Common myeloid progenitor, CD34-positive (primary cell): ENCODE measurements around the gene NSD1.

Source experiments
- CTCF ChIA-PET: fragments of 350-600 bp; sonication (Branson Sonifier 250); formaldehyde crosslinking; loops from one replicate; lab custom pipeline; 2021; ENCODE audit warnings: antibody characterized with exemption; lab: Charles Lee
- POLR2A ChIA-PET: fragments of 350-600 bp; sonication (Branson Sonifier 250); formaldehyde crosslinking; loops from one replicate; lab custom pipeline; 2021; ENCODE audit warnings: antibody characterized with exemption; lab: Charles Lee
- DNase-seq, 3 donors: peaks; one replicate each; pipeline versions ENCODE4 v3.0.0 to v3.0.0-alpha.2; 2013
- H3K27ac ChIP-seq, 2 experiments: 1 replicate in 1 of 2; 2 replicates in 1 of 2; pipeline ENCODE4 v1.7.0; 2013; ENCODE audit warnings: inconsistent platforms in 2 of 2, low read length in 2 of 2, mild to moderate bottlenecking in 2 of 2, low read depth in 1 of 2, moderate library complexity in 1 of 2; ENCODE audit not compliant: severe bottlenecking in 2 of 2, insufficient read depth in 1 of 2, poor library complexity in 1 of 2
- H3K27me3 ChIP-seq, 5 experiments: replicated peaks in 2 of 5; 1 replicate in 3 of 5; 2 replicates in 2 of 5; pipeline versions ENCODE4 v1.6.1 to v1.7.0; 2013; ENCODE audit warnings: low read length in 4 of 5, mild to moderate bottlenecking in 2 of 5, moderate library complexity in 2 of 5, inconsistent platforms in 1 of 5; ENCODE audit not compliant: insufficient read depth in 5 of 5, control insufficient read depth in 4 of 5
- H3K36me3 ChIP-seq, 4 experiments: 1 replicate in 2 of 4; 2 replicates in 2 of 4; pipeline versions ENCODE4 v1.6.1 to v1.7.0; 2013; ENCODE audit warnings: low read length in 3 of 4, control low read depth in 1 of 4, mild to moderate bottlenecking in 1 of 4; ENCODE audit not compliant: control insufficient read depth in 4 of 4, insufficient read depth in 4 of 4
- H3K4me1 ChIP-seq, 4 experiments: 1 replicate in 3 of 4; 2 replicates in 1 of 4; pipeline versions ENCODE4 v1.6.1 to v1.7.1; 2013; ENCODE audit warnings: low read length in 3 of 4, mild to moderate bottlenecking in 3 of 4, control low read depth in 1 of 4, inconsistent platforms in 1 of 4, moderate library complexity in 1 of 4; ENCODE audit not compliant: control insufficient read depth in 4 of 4, insufficient read depth in 4 of 4; ENCODE audit errors: control extremely low read depth in 1 of 4
- H3K4me3 ChIP-seq, 7 experiments: 1 replicate in 4 of 7; 2 replicates in 3 of 7; pipeline versions ENCODE4 v1.5.1 to v1.7.0; 2013; ENCODE audit warnings: mild to moderate bottlenecking in 7 of 7, low read length in 6 of 7, moderate library complexity in 6 of 7, inconsistent platforms in 2 of 7, low read depth in 2 of 7, control low read depth in 1 of 7; ENCODE audit not compliant: insufficient read depth in 4 of 7, control insufficient read depth in 1 of 7; ENCODE audit errors: extremely low read depth in 1 of 7
- H3K9me3 ChIP-seq, 5 experiments: 1 replicate in 4 of 5; 2 replicates in 1 of 5; pipeline versions ENCODE4 v1.6.1 to v1.7.1; 2013; ENCODE audit warnings: low read length in 4 of 5, mild to moderate bottlenecking in 2 of 5, inconsistent platforms in 1 of 5, low read depth in 1 of 5, moderate library complexity in 1 of 5; ENCODE audit not compliant: control insufficient read depth in 4 of 5, insufficient read depth in 2 of 5; ENCODE audit errors: control extremely low read depth in 1 of 5
- WGBS: methylation state at CpG from one replicate; pipeline ENCODE4 v1.1.5; 2013; ENCODE audit not compliant: insufficient coverage; 5-methylcytosine and 5-hydroxymethylcytosine counted together

The NSD1 gene

DNA sequence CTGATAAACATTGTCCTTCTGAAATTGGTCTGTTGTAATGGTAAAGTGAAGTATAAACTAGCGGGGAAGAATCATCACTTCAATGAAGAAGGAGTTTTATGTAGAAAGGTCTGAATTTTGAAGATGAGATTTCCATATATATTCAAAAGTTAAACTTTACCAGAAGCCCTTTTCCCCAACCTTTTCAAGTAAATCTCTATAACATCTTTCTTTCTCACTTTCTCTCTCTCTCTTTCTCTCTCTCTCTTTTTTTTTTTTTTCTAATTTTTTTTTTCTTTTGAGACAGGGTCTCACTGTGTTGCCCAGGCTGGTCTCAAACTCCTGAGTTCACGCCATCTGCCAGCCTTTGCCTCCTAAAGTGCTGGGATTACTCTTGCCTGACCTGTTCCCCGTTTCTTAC, 78.7 kb downstream of the NSD1 start:
- no peaks in the 10 kb centered on the region for H3K9me3 ChIP-seq
- no peaks in the 10 kb centered on the region for H3K27me3 ChIP-seq
- DNase-seq, result no peak
- H3K4me3 ChIP-seq, result no peak overlapping the region
- 100% methylated on average over 1 of the region's 3 CpGs for WGBS
- no peak overlapping the region for H3K27ac ChIP-seq
- H3K4me1 ChIP-seq, result no peaks in the 10 kb centered on the region
- CTCF ChIA-PET, result no interaction called here
- peaks cover 33 to 67% (median 40%) of the 10 kb centered on the region in 4 experiments for H3K36me3 ChIP-seq
- POLR2A ChIA-PET, result no interaction called here

DNA sequence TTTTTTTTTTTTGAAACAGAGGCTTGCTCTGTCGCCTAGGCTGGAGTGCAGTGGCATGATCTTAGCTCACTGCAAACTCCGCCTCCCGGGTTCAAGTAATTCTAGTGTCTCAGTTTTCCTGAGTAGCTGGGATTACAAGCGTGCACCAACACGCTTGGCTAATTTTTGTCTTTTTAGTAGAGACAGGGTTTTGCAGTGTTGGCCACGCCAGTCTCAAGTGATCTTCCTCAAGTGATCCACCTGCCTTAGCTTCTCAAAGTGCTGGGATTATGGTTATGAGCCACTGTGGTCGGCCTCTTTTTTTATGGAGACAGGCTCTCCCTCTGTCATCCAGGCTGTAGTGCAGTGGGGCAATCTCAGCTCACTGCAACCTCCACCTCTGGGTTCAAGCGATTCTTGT, 87.0 kb downstream of the NSD1 start:
- ChIA-PET POLR2A (no interaction called here), CTCF (interaction anchor here (0.8 to 1.6 kb wide), 6 partner anchors 10 to 107 kb away, joined by 3 to 6 read pairs (median 3); partner anchors contain the start of gene NSD1)
- no peak for DNase-seq
- Histone ChIP-seq H3K9me3 (no peaks in the 10 kb centered on the region), H3K36me3 (peaks cover 4 to 19% (median 7%) of the 10 kb centered on the region in 4 experiments), H3K4me1 (no peaks in the 10 kb centered on the region), H3K4me3 (no peak overlapping the region), H3K27me3 (no peaks in the 10 kb centered on the region), H3K27ac (no peak overlapping the region)
- 99% methylated on average over 8 of the region's 8 CpGs for WGBS

DNA sequence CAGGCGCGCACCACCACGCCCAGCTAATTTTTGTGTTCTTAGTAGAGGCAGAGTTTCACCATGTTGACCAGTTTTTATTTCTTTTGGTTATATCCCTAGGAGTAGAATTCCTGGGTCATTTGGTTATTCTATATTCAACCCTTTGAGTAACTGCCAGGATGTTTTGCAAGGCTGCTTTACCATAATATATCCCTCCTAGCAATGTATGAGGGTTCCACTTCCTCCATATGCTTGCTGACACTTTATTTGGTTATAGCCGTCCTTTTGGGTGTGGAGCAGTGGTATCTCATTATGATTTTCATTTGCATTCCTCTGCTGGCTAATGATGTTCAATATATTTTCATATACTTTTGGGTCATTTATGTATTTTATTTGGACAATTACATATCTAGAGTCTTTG, 88.7 kb downstream of the NSD1 start:
- Histone ChIP-seq H3K27ac (no peak overlapping the region), H3K9me3 (no peaks in the 10 kb centered on the region), H3K27me3 (no peaks in the 10 kb centered on the region), H3K4me1 (no peaks in the 10 kb centered on the region), H3K4me3 (no peak overlapping the region), H3K36me3 (peaks cover 5 to 19% (median 13%) of the 10 kb centered on the region in 4 experiments)
- DNase-seq, result no peak
- WGBS, result no CpG with 5 or more reads among the region's 4 CpGs
- POLR2A ChIA-PET, result no interaction called here
- CTCF ChIA-PET, result interaction anchor here (1.4 to 1.6 kb wide), 3 partner anchors 88 to 109 kb away, joined by 3 to 5 read pairs (median 3); partner anchors contain the start of gene NSD1

DNA sequence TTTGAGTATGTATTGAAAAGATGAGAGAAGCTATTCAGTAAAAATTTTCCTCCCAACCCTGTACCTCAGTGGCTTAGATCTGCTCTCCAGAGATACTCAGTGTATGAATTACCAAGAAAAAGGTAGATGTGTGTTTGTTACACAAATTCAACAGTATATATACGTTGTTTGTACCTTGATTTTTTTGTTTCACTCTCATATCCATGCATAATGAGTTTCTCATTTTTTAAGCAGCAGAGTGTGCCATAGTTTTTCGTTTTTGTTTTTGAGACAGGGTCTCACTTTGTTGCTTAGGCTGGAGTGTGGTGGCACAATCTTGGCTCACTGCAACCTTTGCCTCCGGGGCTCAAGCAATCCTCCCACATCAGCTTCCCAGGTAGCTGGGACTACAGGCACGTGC, 92.2 kb downstream of the NSD1 start:
- Histone ChIP-seq H3K4me1 (no peaks in the 10 kb centered on the region), H3K36me3 (peaks cover 5 to 21% (median 19%) of the 10 kb centered on the region in 4 experiments), H3K4me3 (no peak overlapping the region), H3K9me3 (no peaks in the 10 kb centered on the region), H3K27ac (no peak overlapping the region), H3K27me3 (no peaks in the 10 kb centered on the region)
- CTCF ChIA-PET, result no interaction called here
- POLR2A ChIA-PET, result no interaction called here
- DNase-seq, result no peak
- 100% methylated on average over 1 of the region's 4 CpGs for WGBS

DNA sequence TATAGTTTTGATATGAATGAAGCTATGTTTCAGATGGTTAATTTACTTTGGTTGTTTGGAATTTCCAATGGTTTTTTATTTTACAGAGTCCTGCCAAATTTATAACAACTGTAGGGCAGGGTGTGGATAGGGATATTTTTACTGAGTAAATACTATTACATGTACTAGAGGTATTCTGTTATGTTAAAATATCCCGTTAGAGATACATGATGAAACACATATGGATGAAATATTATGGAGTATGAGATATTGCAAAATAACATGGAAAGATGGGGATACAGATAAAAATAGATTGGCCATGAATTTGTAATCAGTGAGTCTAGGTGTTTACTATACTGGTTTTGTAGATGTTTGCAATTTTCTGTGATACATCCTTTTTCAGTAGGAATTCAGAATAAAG, 93.3 kb downstream of the NSD1 start:
- no peaks in the 10 kb centered on the region for H3K9me3 ChIP-seq
- H3K4me1 ChIP-seq, result no peaks in the 10 kb centered on the region
- DNase-seq, result no peak
- no peaks in the 10 kb centered on the region for H3K27me3 ChIP-seq
- H3K4me3 ChIP-seq, result no peak overlapping the region
- peaks cover 6 to 23% (median 21%) of the 10 kb centered on the region in 4 experiments for H3K36me3 ChIP-seq
- POLR2A ChIA-PET, result interaction anchor here (0.7 kb wide), 1 partner anchor 734 kb away, joined by 3 read pairs; no protein-coding TSS in a partner anchor
- WGBS, result 100% methylated on average over 1 of the region's 1 CpG
- CTCF ChIA-PET, result interaction anchor here (1.5 to 1.9 kb wide), 2 partner anchors 25 to 569 kb away, joined by 3 read pairs; no protein-coding TSS in a partner anchor
- H3K27ac ChIP-seq, result no peak overlapping the region

DNA sequence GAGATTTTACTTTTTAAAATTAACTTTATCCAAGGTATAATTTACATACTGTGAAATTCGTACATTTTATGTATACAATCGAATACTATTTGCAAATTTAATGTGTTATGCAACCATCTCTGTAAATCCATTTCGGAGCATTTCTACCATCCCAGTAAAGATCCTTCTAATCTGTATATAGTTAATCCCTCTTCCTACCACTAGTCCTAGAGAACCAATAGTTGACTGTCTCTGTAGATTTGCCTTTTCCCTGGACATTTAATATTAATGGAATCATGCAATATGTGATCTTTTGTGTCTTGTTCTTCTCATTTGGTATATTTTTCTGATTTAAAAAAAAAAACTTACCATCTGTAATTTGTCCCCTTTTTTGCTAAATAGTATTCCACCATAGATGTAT, 95.2 kb downstream of the NSD1 start:
- POLR2A ChIA-PET, result no interaction called here
- H3K9me3 ChIP-seq, result no peaks in the 10 kb centered on the region
- H3K4me1 ChIP-seq, result no peaks in the 10 kb centered on the region
- no peak for DNase-seq
- no peak overlapping the region for H3K4me3 ChIP-seq
- no peaks in the 10 kb centered on the region for H3K27me3 ChIP-seq
- CTCF ChIA-PET, result no interaction called here
- H3K27ac ChIP-seq, result no peak overlapping the region
- H3K36me3 ChIP-seq, result peaks cover 6 to 18% (median 16%) of the 10 kb centered on the region in 4 experiments
- WGBS, result no CpG with 5 or more reads among the region's 3 CpGs

DNA sequence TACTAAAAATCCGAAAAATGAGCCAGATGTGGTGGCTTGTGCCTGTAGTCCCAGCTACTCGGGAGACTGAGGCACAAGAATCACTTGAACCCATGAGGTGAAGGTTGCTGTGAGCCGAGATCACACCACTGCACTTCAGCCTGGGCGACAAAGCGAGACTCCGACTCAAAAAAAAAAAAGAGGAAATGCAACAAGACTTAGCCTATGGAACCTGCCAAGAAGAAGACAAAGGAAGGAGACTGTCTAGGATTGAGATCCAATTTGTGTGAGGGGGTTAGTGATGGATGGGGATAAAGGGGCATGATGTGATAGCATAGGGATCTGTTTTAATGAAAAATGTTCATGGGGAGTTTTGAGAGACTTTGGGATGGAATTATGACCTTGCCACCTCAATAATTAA, 97.1 kb downstream of the NSD1 start:
- H3K4me3 ChIP-seq, result no peak overlapping the region
- H3K9me3 ChIP-seq, result no peaks in the 10 kb centered on the region
- POLR2A ChIA-PET, result no interaction called here
- 97% methylated on average over 6 of the region's 6 CpGs for WGBS
- H3K27ac ChIP-seq, result no peak overlapping the region
- H3K27me3 ChIP-seq, result no peaks in the 10 kb centered on the region
- DNase-seq, result no peak
- H3K36me3 ChIP-seq, result peaks cover 7 to 20% (median 13%) of the 10 kb centered on the region in 4 experiments
- CTCF ChIA-PET, result interaction anchor here (1.2 to 1.6 kb wide), 2 partner anchors 10 to 36 kb away, joined by 3 read pairs; no protein-coding TSS in a partner anchor
- H3K4me1 ChIP-seq, result peaks cover 0 to 2% (median 0%) of the 10 kb centered on the region in 4 experiments
